ENCODE data around the gene PIK3R1. TPM values are rescaled to one million over a fixed set of nuclear protein-coding genes. Genes with fewer than 3 reads are reported as not detected.

The PIK3R1 gene
- total RNA-seq, 1 donor from 2014 or later = 137 TPM

DNA sequence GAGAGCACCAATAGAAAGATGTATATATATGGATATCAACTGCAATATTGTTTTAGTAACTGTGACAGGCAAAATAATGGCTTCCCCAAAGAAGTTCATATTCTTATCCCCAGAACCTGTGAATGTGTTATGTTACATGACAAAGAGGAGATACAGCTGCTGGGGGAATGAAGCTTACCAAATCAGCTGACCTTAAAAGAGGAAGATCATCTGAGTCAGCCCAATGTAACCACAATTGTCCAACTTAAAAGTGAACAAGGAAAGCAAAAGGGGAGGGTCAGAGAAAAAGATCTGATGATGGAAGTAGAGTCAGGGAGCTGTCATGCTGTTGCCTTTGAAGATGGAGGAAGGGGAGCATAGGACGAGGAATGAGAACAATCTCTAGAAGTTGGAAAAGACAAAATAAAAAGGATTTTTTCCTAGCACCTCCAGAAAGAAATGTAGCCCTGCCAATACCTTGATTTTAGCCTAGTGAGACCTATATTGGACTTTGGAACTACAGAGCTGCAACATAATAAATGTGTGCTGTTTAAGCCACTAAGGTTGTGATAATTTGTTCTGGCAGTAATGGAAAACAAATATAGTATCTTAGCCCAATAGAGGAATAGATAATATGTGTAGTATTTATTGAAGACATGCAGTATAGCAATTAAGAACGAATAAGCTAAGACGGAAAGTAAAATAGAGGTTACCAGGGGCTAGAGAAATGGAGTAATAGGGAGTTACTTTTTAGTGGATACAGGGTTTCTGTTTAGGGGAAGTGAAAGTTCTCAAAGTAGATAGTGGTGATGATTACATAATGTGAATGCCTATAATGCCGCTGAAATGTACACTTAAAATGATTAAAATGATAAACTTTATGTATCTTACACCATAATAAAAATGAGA lies 115.9 kb downstream of the PIK3R1 start:
- no peaks in the 10 kb centered on the region for H3K27me3 ChIP-seq
- intact Hi-C loops (cut with DNase I) = no loop called here
- H3K4me3 ChIP-seq = no peak overlapping the region
- H3K4me1 ChIP-seq = peaks cover 13% of the 10 kb centered on the region
- H3K9me3 ChIP-seq = no peaks in the 10 kb centered on the region
- no peaks in the 10 kb centered on the region for H3K36me3 ChIP-seq
- no peak overlapping the region for H3K27ac ChIP-seq
- ATAC-seq (peak; percentile 68), DNase-seq (no peak)
- TF ChIP-seq, protein P1, sequence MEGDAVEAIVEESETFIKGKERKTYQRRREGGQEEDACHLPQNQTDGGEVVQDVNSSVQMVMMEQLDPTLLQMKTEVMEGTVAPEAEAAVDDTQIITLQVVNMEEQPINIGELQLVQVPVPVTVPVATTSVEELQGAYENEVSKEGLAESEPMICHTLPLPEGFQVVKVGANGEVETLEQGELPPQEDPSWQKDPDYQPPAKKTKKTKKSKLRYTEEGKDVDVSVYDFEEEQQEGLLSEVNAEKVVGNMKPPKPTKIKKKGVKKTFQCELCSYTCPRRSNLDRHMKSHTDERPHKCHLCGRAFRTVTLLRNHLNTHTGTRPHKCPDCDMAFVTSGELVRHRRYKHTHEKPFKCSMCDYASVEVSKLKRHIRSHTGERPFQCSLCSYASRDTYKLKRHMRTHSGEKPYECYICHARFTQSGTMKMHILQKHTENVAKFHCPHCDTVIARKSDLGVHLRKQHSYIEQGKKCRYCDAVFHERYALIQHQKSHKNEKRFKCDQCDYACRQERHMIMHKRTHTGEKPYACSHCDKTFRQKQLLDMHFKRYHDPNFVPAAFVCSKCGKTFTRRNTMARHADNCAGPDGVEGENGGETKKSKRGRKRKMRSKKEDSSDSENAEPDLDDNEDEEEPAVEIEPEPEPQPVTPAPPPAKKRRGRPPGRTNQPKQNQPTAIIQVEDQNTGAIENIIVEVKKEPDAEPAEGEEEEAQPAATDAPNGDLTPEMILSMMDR (IDR thresholded peaks at IDR 0.05) = no peak

DNA sequence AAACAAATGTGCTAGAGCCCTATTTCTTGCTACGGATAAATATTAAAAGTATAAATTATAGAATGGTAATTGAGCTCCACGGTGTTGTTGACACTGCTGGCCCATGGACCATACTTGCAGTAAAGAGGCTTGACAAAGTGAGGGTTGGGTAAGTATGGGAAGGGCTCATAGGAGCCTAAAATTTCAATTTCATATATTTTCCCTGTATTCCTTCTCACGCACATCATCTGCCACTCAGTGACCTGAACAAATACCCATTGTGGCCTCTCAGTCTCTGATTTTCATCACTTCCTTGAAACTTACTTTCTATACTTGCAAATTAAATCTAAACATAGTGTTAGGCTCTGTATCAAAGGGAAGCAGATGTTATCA lies 116.5 kb downstream of the PIK3R1 start:
- H3K4me3 ChIP-seq = no peak overlapping the region
- H3K4me1 ChIP-seq = peaks cover 13% of the 10 kb centered on the region
- H3K9me3 ChIP-seq = no peaks in the 10 kb centered on the region
- TF ChIP-seq, protein P1 (IDR thresholded peaks at IDR 0.05) = no peak
- no peaks in the 10 kb centered on the region for H3K36me3 ChIP-seq
- DNase-seq = no peak
- no peak for ATAC-seq
- no peak overlapping the region for H3K27ac ChIP-seq
- no peaks in the 10 kb centered on the region for H3K27me3 ChIP-seq
- intact Hi-C loops (cut with DNase I) = no loop called here

DNA sequence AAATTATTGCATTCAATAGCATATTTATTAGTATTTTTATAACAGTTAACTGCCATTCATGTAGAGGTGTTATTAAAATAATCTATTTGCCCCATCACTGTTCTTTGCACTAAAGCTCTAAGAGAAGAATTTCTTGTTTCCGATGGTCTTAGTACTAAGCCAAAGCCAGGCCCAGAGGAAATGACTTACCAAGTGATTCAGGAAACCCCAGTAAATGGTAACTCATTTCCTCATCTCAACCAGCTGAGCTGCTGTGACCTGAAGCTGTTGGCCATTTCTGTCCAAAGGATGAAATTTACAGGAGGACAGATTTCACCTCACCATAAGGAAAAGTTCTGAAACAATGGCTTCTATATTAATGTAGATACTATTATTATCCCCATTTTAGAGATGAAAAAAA lies 117.0 kb downstream of the PIK3R1 start:
- DNase-seq (no peak), ATAC-seq (no peak)
- no peaks in the 10 kb centered on the region for H3K27me3 ChIP-seq
- H3K36me3 ChIP-seq = no peaks in the 10 kb centered on the region
- H3K27ac ChIP-seq = no peak overlapping the region
- TF ChIP-seq, protein P1 (IDR thresholded peaks at IDR 0.05) = no peak
- peaks cover 13% of the 10 kb centered on the region for H3K4me1 ChIP-seq
- no peaks in the 10 kb centered on the region for H3K9me3 ChIP-seq
- H3K4me3 ChIP-seq = no peak overlapping the region
- intact Hi-C loops (cut with DNase I) = no loop called here

DNA sequence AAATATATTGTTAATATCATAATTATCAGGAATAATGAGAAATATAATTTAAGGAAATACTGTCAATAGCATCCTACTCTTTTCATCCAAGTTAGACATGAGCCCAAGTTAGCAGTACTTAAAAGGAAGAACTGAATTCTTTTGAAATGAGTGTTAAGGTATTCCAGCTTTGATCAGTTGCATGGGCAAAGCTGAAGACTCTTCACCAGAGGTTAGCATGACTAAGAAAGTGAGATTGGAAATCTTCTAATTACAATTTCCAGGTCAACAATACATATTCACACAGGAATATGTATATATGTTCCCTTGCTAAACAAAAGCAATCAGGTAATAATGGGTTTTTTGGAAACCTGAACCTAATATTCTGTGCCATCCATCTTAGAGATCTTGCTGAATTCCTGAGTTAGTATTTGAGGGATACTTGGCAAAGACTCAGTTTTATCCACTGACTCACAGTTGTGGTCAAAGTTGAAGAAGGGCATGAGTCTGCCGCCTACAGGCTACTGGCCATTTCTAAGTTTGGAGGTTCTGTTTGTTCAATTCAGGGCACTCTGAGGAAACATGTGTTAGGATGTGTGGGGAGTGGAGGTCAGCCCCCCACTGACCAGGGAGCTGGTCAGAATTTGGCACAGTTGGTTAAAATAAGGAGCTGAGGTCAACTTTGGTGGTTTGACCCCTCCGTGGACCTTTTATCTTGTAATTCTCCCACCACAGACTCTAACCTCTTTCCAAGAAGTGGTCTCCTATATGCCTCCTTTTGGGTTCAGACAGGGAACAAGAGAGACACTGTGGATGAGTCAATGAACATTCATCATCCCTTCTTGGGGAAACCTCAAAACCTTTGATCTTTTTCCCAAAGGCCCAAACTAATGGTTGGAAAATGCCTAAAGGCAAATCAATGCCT lies 118.3 kb downstream of the PIK3R1 start:
- Histone ChIP-seq H3K27ac (no peak overlapping the region), H3K9me3 (no peaks in the 10 kb centered on the region), H3K27me3 (no peaks in the 10 kb centered on the region), H3K36me3 (no peaks in the 10 kb centered on the region), H3K4me3 (no peak overlapping the region), H3K4me1 (peaks cover 13% of the 10 kb centered on the region)
- ATAC-seq = peak; percentile 68
- DNase-seq = no peak
- TF ChIP-seq, protein P1 (IDR thresholded peaks at IDR 0.05) = no peak
- intact Hi-C loops (cut with DNase I) = no loop called here

DNA sequence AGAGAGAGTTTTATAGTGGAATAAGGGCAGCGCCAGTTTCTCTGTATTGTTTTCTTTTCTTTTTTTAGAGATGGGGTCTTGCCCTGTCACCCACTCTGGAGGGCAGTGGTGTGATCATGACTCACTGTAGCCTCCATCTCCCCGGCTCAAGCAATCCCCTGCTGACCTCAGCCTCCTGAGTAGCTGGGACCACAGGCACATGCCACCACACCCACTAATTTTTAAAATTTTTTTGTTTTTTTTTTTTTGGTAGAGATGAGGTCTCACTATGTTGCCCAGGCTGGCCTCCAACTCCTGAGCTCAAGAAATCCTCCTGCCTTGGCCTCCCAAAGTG lies 119.0 kb downstream of the PIK3R1 start:
- ATAC-seq = no peak
- peaks cover 13% of the 10 kb centered on the region for H3K4me1 ChIP-seq
- no peak overlapping the region for H3K27ac ChIP-seq
- intact Hi-C loops (cut with DNase I) = no loop called here
- no peak for DNase-seq
- H3K4me3 ChIP-seq = no peak overlapping the region
- H3K36me3 ChIP-seq = no peaks in the 10 kb centered on the region
- TF ChIP-seq, protein P1 (IDR thresholded peaks at IDR 0.05) = no peak
- no peaks in the 10 kb centered on the region for H3K9me3 ChIP-seq
- H3K27me3 ChIP-seq = no peaks in the 10 kb centered on the region

Measured in upper lobe of right lung (tissue), 1 donor.